NCI-H2107 treated with DMSO at 0.1 percent for 48 hours (cell line): ENCODE results near the gene FBXW10B.
"Not testable (repeated sequence)": the region's sequence is repeated elsewhere in the genome, so short reads cannot be mapped to it uniquely, and the experiment has no call there.

Source experiments
- DNase-seq: peaks from one replicate; lab custom pipeline; 2025; ENCODE audit not compliant: unreplicated experiment; lab: John Stamatoyannopoulos, UW

The FBXW10B gene

DNA sequence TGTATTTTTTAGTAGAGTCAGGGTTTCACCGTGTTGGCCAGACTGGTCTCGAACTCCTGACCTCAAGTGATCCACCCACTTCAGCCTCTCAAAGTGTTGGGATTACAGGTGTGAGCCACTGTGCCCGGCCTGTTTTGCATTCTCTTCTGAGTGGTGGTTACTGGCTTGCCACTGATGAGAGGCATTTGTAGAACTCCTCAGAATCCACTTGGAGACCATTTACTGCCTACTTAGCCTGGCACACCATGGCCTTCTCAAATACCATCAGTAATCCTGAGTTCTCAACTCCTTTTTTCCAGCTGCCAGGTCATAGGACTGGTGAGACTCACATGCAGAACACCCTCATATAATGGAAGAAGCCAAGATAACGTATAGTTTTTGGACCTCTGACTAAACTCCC, 22.5 kb upstream of the FBXW10B start:
- not testable (repeated sequence) for DNase-seq

- not testable (repeated sequence) for DNase-seq
Observed at GRCh38 chr17:15630930-15631453, 11.5 kb upstream of the FBXW10B start.

DNA sequence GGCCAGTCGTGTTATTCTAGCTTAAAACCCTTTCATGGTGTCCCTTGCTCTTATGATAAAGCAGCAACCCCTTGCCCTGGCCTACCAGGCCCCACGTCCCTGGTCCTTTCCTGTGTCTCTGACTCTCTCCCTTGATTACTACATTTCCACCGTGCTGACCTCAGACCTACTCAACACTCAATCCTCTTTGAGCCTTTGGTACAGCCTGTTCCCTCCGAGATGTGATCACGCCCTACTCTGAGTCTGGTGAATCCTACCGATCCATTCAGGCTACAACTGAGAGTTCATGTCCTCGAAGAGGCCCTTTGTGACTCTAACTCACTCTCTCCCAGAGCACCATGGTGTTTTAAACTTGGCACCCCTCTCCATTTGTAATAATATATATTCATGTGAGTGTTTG, 10.5 kb upstream of the FBXW10B start:
- DNase-seq: not testable (repeated sequence)

DNA sequence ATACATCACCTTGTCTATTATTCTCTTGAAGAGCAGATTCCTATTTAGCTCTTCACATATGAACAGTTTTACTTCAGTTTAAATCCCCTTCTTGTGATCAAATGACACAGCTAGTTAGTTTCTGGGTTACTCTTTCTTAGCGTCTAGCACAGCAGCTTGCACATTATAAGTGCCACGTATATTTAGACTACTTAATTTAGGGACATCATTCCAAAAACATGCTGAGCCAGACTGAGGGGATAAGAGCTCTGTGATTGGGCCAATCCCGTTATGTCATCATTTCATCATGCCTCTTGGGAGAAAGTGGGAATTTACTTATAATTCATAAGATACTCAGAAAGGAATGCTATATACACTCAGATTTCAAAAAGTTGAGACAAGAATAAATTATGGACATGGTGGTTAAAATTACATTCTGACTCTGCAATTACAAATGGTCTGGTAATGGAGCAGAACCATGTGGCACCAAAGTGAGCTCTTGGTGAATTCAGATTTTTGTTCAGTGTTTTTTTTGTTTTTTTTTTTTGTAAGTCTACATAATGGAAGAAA, 4.2 kb upstream of the FBXW10B start:
- DNase-seq: not testable (repeated sequence)

DNA sequence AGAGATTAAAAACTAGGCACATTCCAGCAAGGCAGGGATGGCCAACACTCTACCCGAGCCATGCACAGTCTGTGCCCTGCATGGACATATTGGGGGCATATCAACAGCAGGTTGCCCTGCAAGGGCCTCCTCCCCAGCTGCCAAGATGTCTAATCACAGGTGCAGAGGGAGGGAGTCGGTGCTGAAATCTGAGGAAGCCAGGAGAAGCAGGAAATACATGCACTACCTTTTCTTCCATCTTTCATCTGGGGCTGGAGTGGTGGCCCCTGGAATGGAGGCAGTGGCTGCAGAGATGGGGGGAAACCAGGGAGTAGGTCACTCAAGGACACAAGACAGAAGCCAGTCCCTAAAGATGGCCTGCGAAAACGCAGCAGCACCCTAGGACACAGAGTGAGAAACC, 3.8 kb upstream of the FBXW10B start:
- DNase-seq: not testable (repeated sequence)

- not testable (repeated sequence) for DNase-seq
Observed at GRCh38 chr17:15622124-15622523, 2.6 kb upstream of the FBXW10B start.

DNA sequence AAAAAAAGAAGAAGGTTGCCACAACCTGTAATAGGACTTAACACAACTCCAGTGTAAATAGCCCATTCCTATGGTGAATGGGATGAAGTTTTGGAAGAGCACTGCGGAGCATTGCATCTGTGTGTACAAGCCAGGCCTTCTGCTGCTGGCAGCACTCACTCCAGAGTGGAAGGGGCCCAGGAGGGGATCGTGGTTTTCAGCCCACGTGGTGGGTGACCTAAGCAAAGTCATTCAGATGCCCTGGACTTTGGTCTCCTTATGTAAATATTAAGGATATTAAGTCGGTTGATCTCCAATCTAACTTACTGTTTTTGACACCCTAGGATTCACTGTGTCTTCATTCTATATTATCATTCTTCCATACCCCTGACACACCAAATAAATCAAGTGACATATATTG, 2.7 kb downstream of the FBXW10B start:
- not testable (repeated sequence) for DNase-seq

DNA sequence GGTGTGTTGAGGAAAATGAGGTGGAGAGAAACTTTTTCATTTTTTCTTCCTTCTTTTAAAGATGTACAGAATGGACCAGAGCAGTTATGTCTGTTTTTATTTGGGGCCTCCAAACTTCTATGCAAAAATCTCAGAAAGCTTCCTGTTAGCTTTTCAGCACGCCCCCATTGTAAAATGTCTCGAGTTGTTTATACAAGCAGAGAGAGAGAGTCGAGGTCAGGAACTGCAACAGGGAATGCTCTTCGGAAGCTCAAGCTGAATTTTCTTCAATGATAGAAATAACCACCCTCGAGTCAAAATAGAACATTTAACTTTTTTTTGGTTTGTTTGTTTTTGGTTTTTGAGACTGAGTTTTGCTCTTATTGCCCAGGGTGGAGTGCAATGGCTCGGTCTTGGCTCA, 3.7 kb downstream of the FBXW10B start:
- DNase-seq: not testable (repeated sequence)

GRCh38 chr17:15613111-15613510, 6.4 kb downstream of the FBXW10B start:
- DNase-seq: not testable (repeated sequence)

DNA sequence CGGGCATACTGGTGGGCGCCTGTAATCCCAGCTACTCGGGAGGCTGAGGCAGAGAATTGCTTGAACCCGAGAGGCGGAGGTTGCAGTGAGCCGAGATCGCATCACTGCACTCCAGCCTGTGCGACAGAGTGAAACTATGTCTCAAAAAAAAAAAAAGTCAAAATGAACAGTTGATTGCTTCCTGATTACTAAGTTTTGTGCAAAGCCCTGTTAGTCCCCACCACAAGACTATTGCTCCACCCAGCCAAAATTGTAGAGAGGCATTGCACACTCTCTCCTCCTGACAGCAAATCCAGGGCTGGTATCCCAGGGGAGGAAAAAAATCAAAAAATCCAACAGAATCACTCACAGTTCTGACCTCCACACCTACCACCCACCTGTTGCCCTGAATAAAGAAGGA, 26.5 kb downstream of the FBXW10B start:
- not testable (repeated sequence) for DNase-seq

- not testable (repeated sequence) for DNase-seq
Observed at GRCh38 chr17:15591986-15592385, 27.5 kb downstream of the FBXW10B start.

- DNase-seq: not testable (repeated sequence)
Observed at GRCh38 chr17:15590844-15591243, 28.7 kb downstream of the FBXW10B start.

GRCh38 chr17:15589544-15590536, 29.7 kb downstream of the FBXW10B start:
- DNase-seq: not testable (repeated sequence)

- DNase-seq: not testable (repeated sequence)
Observed at GRCh38 chr17:15588017-15588416, 31.5 kb downstream of the FBXW10B start.

DNA sequence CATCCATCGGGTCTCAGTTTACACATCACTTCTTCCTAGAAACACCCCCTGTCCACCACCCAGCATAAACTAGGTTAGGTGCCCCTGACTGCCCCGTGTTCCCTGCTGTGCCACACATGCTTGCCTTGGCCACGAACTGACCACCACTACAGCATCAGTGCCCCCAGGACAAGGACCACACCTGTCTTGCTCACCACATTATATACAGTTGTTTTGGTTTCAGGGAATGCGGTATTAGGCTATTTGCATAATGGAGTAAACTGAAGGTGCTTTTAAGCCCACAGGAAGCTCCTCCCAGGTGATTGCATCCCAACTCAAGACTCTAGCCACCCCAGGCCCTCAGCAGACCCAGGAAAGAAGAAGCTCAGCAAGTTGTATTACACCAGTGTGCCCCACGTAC, 36.2 kb downstream of the FBXW10B start:
- DNase-seq: not testable (repeated sequence)

GRCh38 chr17:15581462-15581861, 38.0 kb downstream of the FBXW10B start:
- not testable (repeated sequence) for DNase-seq

- not testable (repeated sequence) for DNase-seq
Observed at GRCh38 chr17:15576848-15577247, 42.7 kb downstream of the FBXW10B start.

DNA sequence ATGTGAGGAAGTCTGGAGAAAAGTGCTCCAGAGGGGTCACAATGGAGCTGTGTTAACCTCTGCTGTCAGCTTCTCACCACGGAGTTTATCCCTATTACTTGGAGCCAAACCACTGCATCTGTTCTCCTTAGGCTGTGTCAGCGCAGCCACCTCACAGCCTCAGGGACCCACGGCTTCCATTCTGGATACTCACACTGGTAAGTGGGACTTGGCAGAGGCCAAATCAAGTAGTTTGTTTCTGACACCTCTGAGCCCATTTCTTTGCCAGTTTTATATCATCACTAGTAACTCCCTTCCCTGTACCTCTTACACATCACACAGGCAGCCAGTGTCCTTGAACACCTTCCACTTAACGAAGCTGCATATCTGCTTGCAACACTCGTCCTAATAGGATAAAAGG, 44.8 kb downstream of the FBXW10B start:
- DNase-seq: not testable (repeated sequence)

DNA sequence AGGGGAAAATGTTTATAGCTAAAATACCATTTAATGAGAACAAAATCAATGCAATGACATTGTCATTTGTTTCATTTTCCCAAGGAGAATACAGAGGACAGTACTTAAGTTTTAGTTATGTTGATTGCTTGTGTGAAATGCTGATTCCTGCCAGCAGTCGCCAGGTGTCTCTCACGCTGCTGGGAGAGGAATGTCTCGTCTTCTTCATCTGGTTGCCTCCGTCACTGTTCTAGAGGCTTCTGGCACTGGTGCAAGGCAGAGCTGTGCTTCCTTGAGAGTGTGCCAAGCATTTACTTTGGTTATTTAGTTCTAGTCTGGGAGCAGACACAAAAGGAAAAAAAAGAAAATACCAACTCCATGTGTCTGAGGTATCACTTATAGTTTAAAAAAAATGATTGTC, 45.6 kb downstream of the FBXW10B start:
- DNase-seq: not testable (repeated sequence)
